ENCODE results near the gene EYS.

Gene EYS

GRCh38 chr6:64074981-64075380 is 1632.0 kb downstream of the EYS start:
- TF ChIP-seq EZH2phosphoT487 (IDR thresholded peaks at IDR 0.05; ENCODE audit: borderline replicate concordance), result no peak
- TF ChIP-seq CTCF (conservative IDR thresholded peaks at IDR 0.05; ENCODE audit: low read length), result no peak
- Histone ChIP-seq H3K4me3 (ENCODE audit: low read length, poor library complexity, severe bottlenecking) (no peak overlapping the region), H3K36me3 (ENCODE audit: insufficient read depth, low read length) (no peaks in the 10 kb centered on the region), H3K9me3 (ENCODE audit: insufficient read depth, low read depth, low read length) (no peaks in the 10 kb centered on the region), H3K9ac (ENCODE audit: low read depth, low read length, poor library complexity, severe bottlenecking) (no peak overlapping the region), H3K4me2 (ENCODE audit: low read depth, low read length, poor library complexity, severe bottlenecking) (no peak overlapping the region), H3K27me3 (ENCODE audit: insufficient read depth, low read length, poor library complexity, severe bottlenecking) (no peaks in the 10 kb centered on the region), H3F3A (ENCODE audit: low read depth) (no peaks in the 10 kb centered on the region), H4K20me1 (ENCODE audit: insufficient read depth, low read length, poor library complexity, severe bottlenecking) (no peaks in the 10 kb centered on the region), H3K4me1 (ENCODE audit: insufficient read depth, low read length, poor library complexity, severe bottlenecking) (no peaks in the 10 kb centered on the region), H3K79me2 (ENCODE audit: insufficient read depth, low read length) (no peaks in the 10 kb centered on the region), H2AFZ (ENCODE audit: low read length) (no peak overlapping the region), H3K9me2 (replicated peaks; ENCODE audit: low read depth, low read length) (no peaks in the 10 kb centered on the region)

GRCh38 chr6:64072686-64073085 is 1634.3 kb downstream of the EYS start:
- Histone ChIP-seq H3K27me3 (ENCODE audit: insufficient read depth, low read length, poor library complexity, severe bottlenecking) (no peaks in the 10 kb centered on the region), H3F3A (ENCODE audit: low read depth) (no peaks in the 10 kb centered on the region), H3K4me1 (ENCODE audit: insufficient read depth, low read length, poor library complexity, severe bottlenecking) (no peaks in the 10 kb centered on the region), H3K4me2 (ENCODE audit: low read depth, low read length, poor library complexity, severe bottlenecking) (no peak overlapping the region), H3K9ac (ENCODE audit: low read depth, low read length, poor library complexity, severe bottlenecking) (no peak overlapping the region), H2AFZ (ENCODE audit: low read length) (no peak overlapping the region), H3K79me2 (ENCODE audit: insufficient read depth, low read length) (no peaks in the 10 kb centered on the region), H3K4me3 (ENCODE audit: low read length, poor library complexity, severe bottlenecking) (no peak overlapping the region), H4K20me1 (ENCODE audit: insufficient read depth, low read length, poor library complexity, severe bottlenecking) (no peaks in the 10 kb centered on the region), H3K9me3 (ENCODE audit: insufficient read depth, low read depth, low read length) (no peaks in the 10 kb centered on the region), H3K9me2 (replicated peaks; ENCODE audit: low read depth, low read length) (no peaks in the 10 kb centered on the region), H3K36me3 (ENCODE audit: insufficient read depth, low read length) (no peaks in the 10 kb centered on the region)
- no peak for TF ChIP-seq CTCF (conservative IDR thresholded peaks at IDR 0.05; ENCODE audit: low read length)
- no peak for TF ChIP-seq EZH2phosphoT487 (IDR thresholded peaks at IDR 0.05; ENCODE audit: borderline replicate concordance)

GRCh38 chr6:64064919-64065318 is 1642.1 kb downstream of the EYS start:
- Histone ChIP-seq H3K9ac (ENCODE audit: low read depth, low read length, poor library complexity, severe bottlenecking) (no peak overlapping the region), H3K9me3 (ENCODE audit: insufficient read depth, low read depth, low read length) (no peaks in the 10 kb centered on the region), H3K36me3 (ENCODE audit: insufficient read depth, low read length) (no peaks in the 10 kb centered on the region), H2AFZ (ENCODE audit: low read length) (no peak overlapping the region), H3K4me3 (ENCODE audit: low read length, poor library complexity, severe bottlenecking) (no peak overlapping the region), H3K4me1 (ENCODE audit: insufficient read depth, low read length, poor library complexity, severe bottlenecking) (no peaks in the 10 kb centered on the region), H4K20me1 (ENCODE audit: insufficient read depth, low read length, poor library complexity, severe bottlenecking) (no peaks in the 10 kb centered on the region), H3K4me2 (ENCODE audit: low read depth, low read length, poor library complexity, severe bottlenecking) (no peak overlapping the region), H3K27me3 (ENCODE audit: insufficient read depth, low read length, poor library complexity, severe bottlenecking) (no peaks in the 10 kb centered on the region), H3K79me2 (ENCODE audit: insufficient read depth, low read length) (no peaks in the 10 kb centered on the region), H3F3A (ENCODE audit: low read depth) (no peaks in the 10 kb centered on the region), H3K9me2 (replicated peaks; ENCODE audit: low read depth, low read length) (no peaks in the 10 kb centered on the region)
- TF ChIP-seq CTCF (conservative IDR thresholded peaks at IDR 0.05; ENCODE audit: low read length), result no peak
- no peak for TF ChIP-seq EZH2phosphoT487 (IDR thresholded peaks at IDR 0.05; ENCODE audit: borderline replicate concordance)

All from Loucy (cell line).